Measurements from ENCODE around the gene SYS1.

- TF ChIP-seq, protein P1, sequence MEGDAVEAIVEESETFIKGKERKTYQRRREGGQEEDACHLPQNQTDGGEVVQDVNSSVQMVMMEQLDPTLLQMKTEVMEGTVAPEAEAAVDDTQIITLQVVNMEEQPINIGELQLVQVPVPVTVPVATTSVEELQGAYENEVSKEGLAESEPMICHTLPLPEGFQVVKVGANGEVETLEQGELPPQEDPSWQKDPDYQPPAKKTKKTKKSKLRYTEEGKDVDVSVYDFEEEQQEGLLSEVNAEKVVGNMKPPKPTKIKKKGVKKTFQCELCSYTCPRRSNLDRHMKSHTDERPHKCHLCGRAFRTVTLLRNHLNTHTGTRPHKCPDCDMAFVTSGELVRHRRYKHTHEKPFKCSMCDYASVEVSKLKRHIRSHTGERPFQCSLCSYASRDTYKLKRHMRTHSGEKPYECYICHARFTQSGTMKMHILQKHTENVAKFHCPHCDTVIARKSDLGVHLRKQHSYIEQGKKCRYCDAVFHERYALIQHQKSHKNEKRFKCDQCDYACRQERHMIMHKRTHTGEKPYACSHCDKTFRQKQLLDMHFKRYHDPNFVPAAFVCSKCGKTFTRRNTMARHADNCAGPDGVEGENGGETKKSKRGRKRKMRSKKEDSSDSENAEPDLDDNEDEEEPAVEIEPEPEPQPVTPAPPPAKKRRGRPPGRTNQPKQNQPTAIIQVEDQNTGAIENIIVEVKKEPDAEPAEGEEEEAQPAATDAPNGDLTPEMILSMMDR (conservative IDR thresholded peaks at IDR 0.05 in 1 of 2, IDR thresholded peaks at IDR 0.05 in 1 of 2; ENCODE audit: extremely low read depth in 1 of 2, insufficient read depth in 1 of 2, low read depth in 1 of 2, low read length in 2 of 2), result no peak
- TF ChIP-seq EZH2 (IDR thresholded peaks at IDR 0.05; ENCODE audit: borderline replicate concordance, low read length), result no peak
Measured at GRCh38 chr20:45378191-45378590, 15.2 kb downstream of the SYS1 start, which contains the start of gene TP53TG5.

Data from mammary epithelial cell (primary cell).